BE2C (cell line): ENCODE measurements around the gene UNC45A.
A peak's percentile ranks its signal among the peaks of the same experiment; 100 is the strongest.

ENCODE experiments used
- DNase-seq: peaks from one replicate; pipeline ENCODE4 v3.0.0-alpha.2; 2020
- H3K27me3 ChIP-seq: fragments of 250-450 bp; sonication (Bioruptor Pico); 2 replicates; pipeline ENCODE4 v1.5.1; 2020; ENCODE audit warnings: mild to moderate bottlenecking
- H3K36me3 ChIP-seq: fragments of 250-450 bp; sonication (Bioruptor Pico); 2 replicates; pipeline ENCODE4 v1.5.1; 2020; ENCODE audit warnings: mild to moderate bottlenecking
- H3K4me1 ChIP-seq: fragments of 250-450 bp; sonication (Bioruptor Pico); 2 replicates; pipeline ENCODE4 v1.5.1; 2020
- H3K4me3 ChIP-seq: 2 replicates; pipeline ENCODE4 v1.5.1; 2011; ENCODE audit warnings: low read depth, low read length
- H3K9me3 ChIP-seq: fragments of 250-450 bp; sonication (Bioruptor Pico); 2 replicates; pipeline ENCODE4 v1.5.1; 2020
- CTCF ChIP-seq: IDR thresholded peaks from 2 replicates; pipeline ENCODE4 v1.5.1; 2012; ENCODE audit warnings: mild to moderate bottlenecking, low read depth, low read length

The UNC45A gene

DNA sequence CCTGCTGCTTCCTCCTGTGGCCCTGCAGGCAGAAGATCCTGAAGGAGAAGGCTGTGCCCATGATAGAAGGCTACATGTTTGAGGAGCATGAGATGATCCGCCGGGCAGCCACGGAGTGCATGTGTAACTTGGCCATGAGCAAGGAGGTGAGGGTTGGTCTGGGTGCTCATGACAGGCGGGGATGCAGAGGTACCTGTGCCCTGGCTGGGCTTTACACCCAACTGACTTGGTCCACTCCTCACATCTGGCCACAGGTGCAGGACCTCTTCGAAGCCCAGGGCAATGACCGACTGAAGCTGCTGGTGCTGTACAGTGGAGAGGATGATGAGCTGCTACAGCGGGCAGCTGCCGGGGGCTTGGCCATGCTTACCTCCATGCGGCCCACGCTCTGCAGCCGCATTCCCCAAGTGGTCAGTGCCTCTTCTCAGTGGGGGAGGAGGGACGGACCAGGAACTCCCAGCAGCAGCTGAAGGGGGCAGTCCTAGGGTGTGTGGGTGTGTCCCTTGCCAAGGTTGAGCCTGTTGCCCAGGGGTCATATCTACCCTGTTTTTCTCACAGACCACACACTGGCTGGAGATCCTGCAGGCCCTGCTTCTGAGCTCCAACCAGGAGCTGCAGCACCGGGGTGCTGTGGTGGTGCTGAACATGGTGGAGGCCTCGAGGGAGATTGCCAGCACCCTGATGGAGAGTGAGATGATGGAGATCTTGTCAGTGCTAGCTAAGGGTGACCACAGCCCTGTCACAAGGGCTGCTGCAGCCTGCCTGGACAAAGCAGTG lies 18.0 kb downstream of the UNC45A start:
- Histone ChIP-seq H3K36me3 (peaks cover 36% of the 10 kb centered on the region), H3K4me1 (peaks cover 10% of the 10 kb centered on the region), H3K9me3 (no peaks in the 10 kb centered on the region), H3K27me3 (no peaks in the 10 kb centered on the region), H3K4me3 (no peak overlapping the region)
- TF ChIP-seq CTCF: no peak
- DNase-seq: no peak

DNA sequence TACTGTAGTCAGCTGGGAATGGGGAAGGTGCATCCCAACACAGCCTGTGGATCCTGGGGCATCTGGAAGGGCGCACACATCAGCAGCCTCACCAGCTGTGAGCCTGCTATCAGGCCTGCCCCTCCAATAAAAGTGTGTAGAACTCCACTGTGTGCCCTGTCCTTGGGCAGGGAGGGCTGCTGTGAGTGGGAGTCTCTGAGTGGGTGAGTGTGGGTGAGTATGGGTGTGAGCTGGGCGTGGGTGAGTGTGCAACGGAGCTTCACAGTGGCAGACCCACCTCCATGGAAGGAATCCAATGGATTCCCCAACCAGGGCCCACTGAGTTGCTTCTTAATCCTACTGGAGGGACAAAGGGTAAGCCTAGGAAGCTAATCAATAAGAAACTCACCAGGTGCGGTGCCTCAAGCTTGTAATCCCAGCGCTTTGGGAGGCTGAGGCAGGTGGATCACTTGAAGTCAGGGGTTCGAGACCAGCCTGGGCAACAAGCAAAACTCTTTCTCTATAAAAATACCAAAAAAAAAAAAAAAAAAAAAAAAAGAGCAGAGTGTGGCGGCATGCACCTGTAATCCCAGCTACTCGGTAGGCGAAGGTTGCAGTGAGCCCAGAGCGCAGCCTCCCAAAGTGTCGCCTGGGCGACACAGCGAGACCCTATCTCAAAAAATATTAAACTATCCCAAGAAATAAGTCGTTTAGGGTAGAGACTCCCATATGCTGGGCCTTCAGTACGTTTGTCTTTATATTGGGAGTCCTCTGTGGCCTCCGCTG lies 19.0 kb downstream of the UNC45A start:
- no peaks in the 10 kb centered on the region for H3K9me3 ChIP-seq
- H3K4me1 ChIP-seq: peaks cover 10% of the 10 kb centered on the region
- DNase-seq: no peak
- H3K36me3 ChIP-seq: peaks cover 31% of the 10 kb centered on the region
- peak overlapping the region; percentile 85; the same call in 1 of the 2 replicates for H3K4me3 ChIP-seq
- TF ChIP-seq CTCF: no peak
- no peaks in the 10 kb centered on the region for H3K27me3 ChIP-seq

DNA sequence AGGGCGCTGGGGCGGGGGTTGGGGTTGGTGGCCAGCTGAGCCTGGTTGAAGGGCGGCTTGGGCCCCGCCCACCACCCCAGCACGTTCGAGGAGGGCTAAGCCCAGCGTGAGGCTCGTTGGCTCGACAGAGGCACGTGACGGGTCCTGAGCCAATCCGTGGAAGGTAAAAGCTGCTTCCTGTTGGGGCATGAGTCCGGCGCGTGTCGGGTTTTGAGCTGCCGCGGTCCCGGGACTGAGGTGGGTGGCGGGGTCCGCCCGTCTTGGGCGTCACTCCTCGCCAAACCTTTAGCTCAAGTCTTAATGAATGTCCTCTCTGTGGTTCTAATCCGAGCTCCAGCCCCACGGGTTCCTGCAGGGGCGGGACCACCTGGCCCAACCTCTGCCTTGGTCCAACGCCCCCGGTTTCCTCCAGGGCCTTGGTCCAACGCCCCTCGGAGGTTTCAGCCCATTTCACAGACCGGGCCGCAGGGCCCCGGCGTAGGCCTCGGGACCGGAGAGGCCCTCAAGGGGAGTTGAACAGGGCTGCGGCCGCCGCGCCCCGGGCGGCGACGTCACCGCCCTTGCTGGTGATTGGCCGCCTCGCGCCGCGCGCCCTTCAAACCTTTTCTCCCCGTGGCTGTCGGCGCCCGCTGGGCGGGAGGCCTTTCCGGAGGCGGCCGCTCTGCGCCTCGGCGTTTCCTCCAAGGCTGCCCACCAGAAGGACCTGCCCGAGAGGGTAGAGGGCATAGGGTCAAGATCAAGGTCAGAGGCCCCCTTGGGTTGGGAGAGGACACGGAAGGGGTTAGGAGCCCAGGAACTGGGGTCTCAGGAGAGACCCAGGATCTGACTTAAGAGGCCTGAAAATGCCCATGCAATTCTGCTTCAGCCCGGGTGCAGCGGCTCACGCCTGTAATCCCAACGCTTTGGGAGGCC lies 19.9 kb downstream of the UNC45A start, which contains the start of gene RCCD1:
TSS of gene RCCD1 (plus strand) at position 173 of the 912 bp plus-strand sequence. CDS start 1,851 bp downstream, outside the sequence.
- Histone ChIP-seq H3K27me3 (no peaks in the 10 kb centered on the region), H3K36me3 (peaks cover 23% of the 10 kb centered on the region), H3K9me3 (no peaks in the 10 kb centered on the region), H3K4me1 (peaks cover 10% of the 10 kb centered on the region), H3K4me3 (peak within 1 kb of the TSS; percentile 85)
- TF ChIP-seq CTCF: no peak
- DNase-seq: peak; percentile 96

GRCh38 chr15:90955624-90956273 lies 20.7 kb downstream of the UNC45A start:
- no peak for TF ChIP-seq CTCF

DNA sequence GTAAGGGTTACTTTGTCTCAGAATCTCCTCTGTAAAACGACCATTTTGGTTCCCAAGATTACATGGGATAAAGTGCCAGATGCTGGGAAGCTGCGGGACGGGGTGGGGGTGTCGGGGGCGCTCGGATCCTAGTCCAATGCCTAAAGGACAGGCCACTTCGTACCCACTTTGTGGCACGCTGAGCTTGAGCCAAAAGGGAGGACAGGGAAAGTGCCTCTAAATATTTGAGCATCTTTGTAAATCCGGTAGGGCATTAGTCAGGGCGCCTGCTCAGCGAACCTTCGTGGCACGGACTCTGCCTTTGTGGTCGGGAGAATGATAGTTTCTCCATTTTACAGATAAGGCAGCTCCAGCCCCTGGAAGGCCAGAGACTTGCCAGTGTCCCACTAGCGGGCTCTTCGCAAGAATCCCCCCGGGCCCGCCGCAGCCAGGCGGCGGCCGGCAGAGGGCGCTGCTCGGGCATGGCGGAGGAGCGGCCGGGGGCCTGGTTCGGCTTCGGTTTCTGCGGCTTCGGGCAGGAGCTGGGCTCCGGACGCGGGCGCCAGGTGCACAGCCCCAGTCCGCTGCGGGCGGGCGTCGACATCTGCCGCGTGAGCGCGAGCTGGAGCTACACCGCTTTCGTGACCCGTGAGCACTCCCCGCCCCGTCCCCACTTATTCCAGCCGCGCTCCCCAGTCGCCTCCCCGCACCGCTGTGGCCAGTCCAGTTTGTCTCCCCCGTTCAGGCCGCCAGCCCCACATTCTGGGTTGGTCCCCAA lies 21.4 kb downstream of the UNC45A start:
- TF ChIP-seq CTCF: peak; percentile 91
- Histone ChIP-seq H3K4me1 (peaks cover 10% of the 10 kb centered on the region), H3K27me3 (no peaks in the 10 kb centered on the region), H3K4me3 (peak overlapping the region; percentile 85), H3K36me3 (peaks cover 31% of the 10 kb centered on the region), H3K9me3 (no peaks in the 10 kb centered on the region)
- peak; percentile 92 for DNase-seq

More at GRCh38 chr15:90955624-90956273, 20.7 kb downstream of the UNC45A start:
- Histone ChIP-seq H3K27me3 (no peaks in the 10 kb centered on the region), H3K4me1 (peaks cover 10% of the 10 kb centered on the region), H3K9me3 (no peaks in the 10 kb centered on the region), H3K36me3 (peaks cover 24% of the 10 kb centered on the region), H3K4me3 (peak overlapping the region; percentile 85)
- DNase-seq: no peak
